WTC11 (cell line): ENCODE data around the gene HS1BP3. TPM values are rescaled to one million over a fixed set of nuclear protein-coding genes. Genes with fewer than 3 reads are reported as not detected.

Source experiments
- ATAC-seq: fragments of 200-7000 bp; cut with Tn5 transposase; 2 replicates; pipeline ENCODE4 v1.10.0; 2021; ENCODE audit warnings: mild to moderate bottlenecking, moderate library complexity
- CTCF ChIA-PET: fragments of 300-600 bp; sonication (Branson Sonifier 250); formaldehyde crosslinking; loops from one replicate; lab custom pipeline; 2021; ENCODE audit warnings: antibody characterized with exemption; lab: Charles Lee
- POLR2A ChIA-PET: fragments of 350-600 bp; sonication (Branson Sonifier 250); formaldehyde crosslinking; loops from one replicate; lab custom pipeline; 2021; ENCODE audit warnings: antibody characterized with exemption; lab: Charles Lee
- DNase-seq: peaks from one replicate; pipeline ENCODE4 v3.0.0; 2021; ENCODE audit warnings: low spot score
- H3K27ac Mint-ChIP-seq: 2 replicates; pipeline ENCODE4 v1.8.0; 2021; ENCODE audit warnings: mixed read lengths
- H3K27me3 Mint-ChIP-seq: 2 replicates; pipeline ENCODE4 v1.8.0; 2021; ENCODE audit warnings: low read depth, mild to moderate bottlenecking, moderate library complexity, mixed read lengths
- H3K36me3 Mint-ChIP-seq: 2 replicates; pipeline ENCODE4 v1.8.0; 2021; ENCODE audit warnings: mixed read lengths
- H3K4me1 Mint-ChIP-seq: 2 replicates; pipeline ENCODE4 v1.8.0; 2022; ENCODE audit warnings: mixed read lengths
- H3K4me3 Mint-ChIP-seq: 2 replicates; pipeline ENCODE4 v1.8.0; 2021; ENCODE audit warnings: mild to moderate bottlenecking, moderate library complexity, mixed read lengths
- H3K9me3 Mint-ChIP-seq: 2 replicates; pipeline ENCODE4 v1.8.0; 2021; ENCODE audit warnings: mixed read lengths
- ERG ChIP-seq: fragments of 250-450 bp; sonication (Bioruptor Pico); IDR thresholded peaks from 2 replicates; pipeline ENCODE4 v1.8.0; 2021; ENCODE audit warnings: mild to moderate bottlenecking
- GTF2I ChIP-seq: fragments of 250-450 bp; sonication (Bioruptor Pico); conservative IDR thresholded peaks from 2 replicates; pipeline ENCODE4 v1.4.0; 2021; ENCODE audit warnings: mild to moderate bottlenecking
- NFATC4 ChIP-seq: fragments of 250-450 bp; sonication (Bioruptor Pico); IDR thresholded peaks from 2 replicates; pipeline ENCODE4 v1.9.0; 2021; ENCODE audit warnings: mild to moderate bottlenecking
- PRRX2 ChIP-seq: fragments of 250-450 bp; sonication (Bioruptor Pico); IDR thresholded peaks from 2 replicates; pipeline ENCODE4 v1.8.0; 2021; ENCODE audit warnings: mild to moderate bottlenecking
- ZBTB21 ChIP-seq: sonication (generic); formaldehyde crosslinking; IDR thresholded peaks from 2 replicates; pipeline ENCODE4 v1.8.1; 2023; ENCODE audit warnings: mild to moderate bottlenecking, missing genetic modification reagents, borderline replicate concordance
- ZNF396 ChIP-seq: fragments of 250-450 bp; sonication (Bioruptor Pico); IDR thresholded peaks from 2 replicates; pipeline ENCODE4 v1.8.0; 2021; ENCODE audit warnings: mild to moderate bottlenecking, moderate library complexity, borderline replicate concordance
- ZNF532 ChIP-seq: fragments of 250-450 bp; sonication (Bioruptor Pico); IDR thresholded peaks from 2 replicates; pipeline ENCODE4 v1.9.0; 2021; ENCODE audit warnings: mild to moderate bottlenecking, borderline replicate concordance
- total RNA-seq: library from RNA; stranded (reverse); gene quantifications from 3 replicates; pipeline ENCODE4 v1.2.3, GENCODE V29; 2021
- TF ChIP-seq, protein P1 (sequence below): sonication (generic); formaldehyde crosslinking; IDR thresholded peaks from 2 replicates; pipeline ENCODE4 v1.8.0; 2022; ENCODE audit warnings: mild to moderate bottlenecking, missing genetic modification reagents
- TF ChIP-seq, protein P2 (sequence below): sonication (generic); formaldehyde crosslinking; IDR thresholded peaks from 2 replicates; pipeline ENCODE4 v1.8.1; 2023; ENCODE audit warnings: mild to moderate bottlenecking, moderate library complexity, missing genetic modification reagents
- TF ChIP-seq, protein P3 (sequence below): sonication (generic); formaldehyde crosslinking; IDR thresholded peaks from 2 replicates; pipeline ENCODE4 v1.8.1; 2023; ENCODE audit warnings: mild to moderate bottlenecking, missing genetic modification reagents, borderline replicate concordance

Gene HS1BP3
- total RNA-seq, 1 experiment from 2014 or later, result 17.9 TPM

GRCh38 chr2:20589975-20590703, 60.8 kb downstream of the HS1BP3 start (continued):
- TF ChIP-seq, protein P1, sequence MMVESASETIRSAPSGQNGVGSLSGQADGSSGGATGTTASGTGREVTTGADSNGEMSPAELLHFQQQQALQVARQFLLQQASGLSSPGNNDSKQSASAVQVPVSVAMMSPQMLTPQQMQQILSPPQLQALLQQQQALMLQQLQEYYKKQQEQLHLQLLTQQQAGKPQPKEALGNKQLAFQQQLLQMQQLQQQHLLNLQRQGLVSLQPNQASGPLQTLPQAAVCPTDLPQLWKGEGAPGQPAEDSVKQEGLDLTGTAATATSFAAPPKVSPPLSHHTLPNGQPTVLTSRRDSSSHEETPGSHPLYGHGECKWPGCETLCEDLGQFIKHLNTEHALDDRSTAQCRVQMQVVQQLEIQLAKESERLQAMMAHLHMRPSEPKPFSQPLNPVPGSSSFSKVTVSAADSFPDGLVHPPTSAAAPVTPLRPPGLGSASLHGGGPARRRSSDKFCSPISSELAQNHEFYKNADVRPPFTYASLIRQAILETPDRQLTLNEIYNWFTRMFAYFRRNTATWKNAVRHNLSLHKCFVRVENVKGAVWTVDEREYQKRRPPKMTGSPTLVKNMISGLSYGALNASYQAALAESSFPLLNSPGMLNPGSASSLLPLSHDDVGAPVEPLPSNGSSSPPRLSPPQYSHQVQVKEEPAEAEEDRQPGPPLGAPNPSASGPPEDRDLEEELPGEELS (CRISPR knock-in tag), result no peak
- no peak for TF ChIP-seq NFATC4 (CRISPR knock-in tag)
- TF ChIP-seq, all 79 proteins: peak for 0

DNA sequence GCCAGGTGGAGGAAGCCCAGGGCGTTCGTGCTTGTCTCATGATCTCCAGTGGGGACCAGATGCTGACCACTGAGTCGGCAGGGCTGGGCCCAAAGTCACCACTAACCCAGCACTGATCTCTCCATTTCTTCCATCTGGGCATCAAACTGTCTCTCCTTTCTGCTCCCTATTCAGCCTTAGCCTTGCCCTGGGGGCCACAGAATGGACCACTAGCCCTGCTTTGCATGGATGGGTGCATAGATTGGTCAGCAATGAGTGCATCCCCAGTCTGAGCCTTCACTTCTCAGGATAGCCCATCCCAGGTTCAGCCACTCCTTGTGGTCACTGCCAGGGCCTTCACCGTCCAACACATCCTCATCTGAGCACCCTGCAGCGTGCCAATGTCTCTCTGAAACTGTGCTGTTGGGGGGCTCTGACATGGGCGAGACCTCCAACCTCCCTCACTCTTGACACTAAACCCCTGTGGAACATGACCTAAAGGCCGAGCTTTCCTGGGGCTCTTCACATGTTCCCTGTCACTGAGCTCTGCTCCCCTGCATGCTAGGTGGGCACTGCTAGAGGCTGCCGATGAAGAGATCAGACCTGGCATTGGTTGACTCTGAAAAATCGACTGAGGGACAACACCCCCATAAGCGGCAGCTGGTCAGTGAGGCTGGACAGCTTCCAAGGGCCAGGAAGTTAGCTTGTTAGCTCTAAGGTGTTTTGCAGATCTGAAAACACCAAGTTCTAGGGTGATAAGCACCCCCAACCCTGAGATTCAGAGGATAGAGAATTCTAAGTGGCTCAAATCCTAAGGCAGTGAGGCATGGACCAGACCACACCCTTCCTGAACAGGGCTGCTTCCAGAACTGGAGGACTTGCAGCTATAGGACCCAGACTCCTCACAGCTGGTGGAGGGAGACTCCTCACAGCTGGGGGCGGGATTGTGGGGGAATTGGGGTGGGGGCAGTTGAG, 61.7 kb downstream of the HS1BP3 start:
- CTCF ChIA-PET, result interaction anchor here (0.8 to 1.5 kb wide), 4 partner anchors 26 to 347 kb away, joined by 3 to 4 read pairs (median 3); partner anchors contain the start of gene HS1BP3
- ATAC-seq, result no peak
- H3K4me3 Mint-ChIP-seq, result no peak overlapping the region
- POLR2A ChIA-PET, result interaction anchor here (0.7 to 1.2 kb wide), 2 partner anchors 142 kb away, joined by 4 to 9 read pairs; partner anchors contain the start of gene RHOB
- no peak for DNase-seq
- no peaks in the 10 kb centered on the region; the same call in 1 of the 2 replicates for H3K27me3 Mint-ChIP-seq
- H3K4me1 Mint-ChIP-seq, result peaks cover 20% of the 10 kb centered on the region
- TF ChIP-seq, protein P2, sequence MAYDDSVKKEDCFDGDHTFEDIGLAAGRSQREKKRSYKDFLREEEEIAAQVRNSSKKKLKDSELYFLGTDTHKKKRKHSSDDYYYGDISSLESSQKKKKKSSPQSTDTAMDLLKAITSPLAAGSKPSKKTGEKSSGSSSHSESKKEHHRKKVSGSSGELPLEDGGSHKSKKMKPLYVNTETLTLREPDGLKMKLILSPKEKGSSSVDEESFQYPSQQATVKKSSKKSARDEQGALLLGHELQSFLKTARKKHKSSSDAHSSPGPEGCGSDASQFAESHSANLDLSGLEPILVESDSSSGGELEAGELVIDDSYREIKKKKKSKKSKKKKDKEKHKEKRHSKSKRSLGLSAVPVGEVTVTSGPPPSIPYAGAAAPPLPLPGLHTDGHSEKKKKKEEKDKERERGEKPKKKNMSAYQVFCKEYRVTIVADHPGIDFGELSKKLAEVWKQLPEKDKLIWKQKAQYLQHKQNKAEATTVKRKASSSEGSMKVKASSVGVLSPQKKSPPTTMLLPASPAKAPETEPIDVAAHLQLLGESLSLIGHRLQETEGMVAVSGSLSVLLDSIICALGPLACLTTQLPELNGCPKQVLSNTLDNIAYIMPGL (CRISPR knock-in tag), result no peak
- TF ChIP-seq, protein P3, sequence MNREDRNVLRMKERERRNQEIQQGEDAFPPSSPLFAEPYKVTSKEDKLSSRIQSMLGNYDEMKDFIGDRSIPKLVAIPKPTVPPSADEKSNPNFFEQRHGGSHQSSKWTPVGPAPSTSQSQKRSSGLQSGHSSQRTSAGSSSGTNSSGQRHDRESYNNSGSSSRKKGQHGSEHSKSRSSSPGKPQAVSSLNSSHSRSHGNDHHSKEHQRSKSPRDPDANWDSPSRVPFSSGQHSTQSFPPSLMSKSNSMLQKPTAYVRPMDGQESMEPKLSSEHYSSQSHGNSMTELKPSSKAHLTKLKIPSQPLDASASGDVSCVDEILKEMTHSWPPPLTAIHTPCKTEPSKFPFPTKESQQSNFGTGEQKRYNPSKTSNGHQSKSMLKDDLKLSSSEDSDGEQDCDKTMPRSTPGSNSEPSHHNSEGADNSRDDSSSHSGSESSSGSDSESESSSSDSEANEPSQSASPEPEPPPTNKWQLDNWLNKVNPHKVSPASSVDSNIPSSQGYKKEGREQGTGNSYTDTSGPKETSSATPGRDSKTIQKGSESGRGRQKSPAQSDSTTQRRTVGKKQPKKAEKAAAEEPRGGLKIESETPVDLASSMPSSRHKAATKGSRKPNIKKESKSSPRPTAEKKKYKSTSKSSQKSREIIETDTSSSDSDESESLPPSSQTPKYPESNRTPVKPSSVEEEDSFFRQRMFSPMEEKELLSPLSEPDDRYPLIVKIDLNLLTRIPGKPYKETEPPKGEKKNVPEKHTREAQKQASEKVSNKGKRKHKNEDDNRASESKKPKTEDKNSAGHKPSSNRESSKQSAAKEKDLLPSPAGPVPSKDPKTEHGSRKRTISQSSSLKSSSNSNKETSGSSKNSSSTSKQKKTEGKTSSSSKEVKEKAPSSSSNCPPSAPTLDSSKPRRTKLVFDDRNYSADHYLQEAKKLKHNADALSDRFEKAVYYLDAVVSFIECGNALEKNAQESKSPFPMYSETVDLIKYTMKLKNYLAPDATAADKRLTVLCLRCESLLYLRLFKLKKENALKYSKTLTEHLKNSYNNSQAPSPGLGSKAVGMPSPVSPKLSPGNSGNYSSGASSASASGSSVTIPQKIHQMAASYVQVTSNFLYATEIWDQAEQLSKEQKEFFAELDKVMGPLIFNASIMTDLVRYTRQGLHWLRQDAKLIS (CRISPR knock-in tag), result no peak
- TF ChIP-seq ZNF532 (CRISPR knock-in tag) (no peak), ERG (no peak), ZNF396 (CRISPR knock-in tag) (no peak), PRRX2 (no peak), ZBTB21 (CRISPR knock-in tag) (no peak), GTF2I (CRISPR knock-in tag) (no peak)
- H3K27ac Mint-ChIP-seq, result no peak overlapping the region
- no peaks in the 10 kb centered on the region for H3K36me3 Mint-ChIP-seq
- H3K9me3 Mint-ChIP-seq, result no peaks in the 10 kb centered on the region
